Left lobe of liver (tissue), 2 donors: Measurements from ENCODE around the gene FSTL4. TPM values are rescaled to one million over a fixed set of nuclear protein-coding genes. Genes with fewer than 3 reads are reported as not detected.
"Not testable (repeated sequence)": the region's sequence is repeated elsewhere in the genome, so short reads cannot be mapped to it uniquely, and the experiment has no call there.

Experiments
- ATAC-seq: fragments of 200-7000 bp; cut with Tn5 transposase; one replicate; pipeline ENCODE4 v1.9.1; 2020; ENCODE audit warnings: mild to moderate bottlenecking, moderate library complexity
- DNase-seq: peaks from one replicate; pipeline ENCODE4 v3.0.0-alpha.2; 2020; ENCODE audit warnings: low spot score
- total RNA-seq: library from RNA; stranded (reverse); gene quantifications from one replicate; pipeline ENCODE4 v1.2.1, GENCODE V29; 2021
- donor health status: DM: no; HTN: no; CAD: no; lungs with moderate emphysema.
- donor health status: DM: no; HTN: yes; CAD: no.

Gene FSTL4
- total RNA-seq, 1 donor from 2014 or later = not detected

DNA sequence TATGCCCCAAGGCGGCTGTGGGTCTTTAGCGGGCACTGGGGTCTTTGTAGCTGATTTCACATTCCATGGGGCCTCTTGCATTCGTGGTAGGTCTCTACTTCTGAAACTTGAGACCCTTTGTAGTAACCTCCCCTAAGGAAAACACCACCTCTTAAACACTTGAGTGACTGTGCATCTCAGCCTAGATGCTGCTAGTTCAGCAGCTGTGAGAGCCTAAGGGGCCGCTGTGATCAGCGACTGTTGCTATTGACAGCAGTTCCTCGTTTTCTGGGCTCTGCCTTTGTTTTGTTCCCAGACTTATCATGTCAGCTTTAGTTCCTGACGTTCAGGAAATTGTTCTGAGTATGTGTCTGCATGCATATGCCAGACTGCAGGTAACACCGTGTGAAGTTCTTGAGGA lies 389.4 kb downstream of the FSTL4 start:
- DNase-seq (no peak), ATAC-seq (no peak)

- ATAC-seq = no peak
Measured at GRCh38 chr5:133222521-133222920, 389.8 kb downstream of the FSTL4 start.

GRCh38 chr5:133222040-133222439 lies 390.3 kb downstream of the FSTL4 start:
- ATAC-seq (no peak), DNase-seq (no peak)

More at GRCh38 chr5:133222521-133222920, 389.8 kb downstream of the FSTL4 start:
- DNase-seq = no peak

DNA sequence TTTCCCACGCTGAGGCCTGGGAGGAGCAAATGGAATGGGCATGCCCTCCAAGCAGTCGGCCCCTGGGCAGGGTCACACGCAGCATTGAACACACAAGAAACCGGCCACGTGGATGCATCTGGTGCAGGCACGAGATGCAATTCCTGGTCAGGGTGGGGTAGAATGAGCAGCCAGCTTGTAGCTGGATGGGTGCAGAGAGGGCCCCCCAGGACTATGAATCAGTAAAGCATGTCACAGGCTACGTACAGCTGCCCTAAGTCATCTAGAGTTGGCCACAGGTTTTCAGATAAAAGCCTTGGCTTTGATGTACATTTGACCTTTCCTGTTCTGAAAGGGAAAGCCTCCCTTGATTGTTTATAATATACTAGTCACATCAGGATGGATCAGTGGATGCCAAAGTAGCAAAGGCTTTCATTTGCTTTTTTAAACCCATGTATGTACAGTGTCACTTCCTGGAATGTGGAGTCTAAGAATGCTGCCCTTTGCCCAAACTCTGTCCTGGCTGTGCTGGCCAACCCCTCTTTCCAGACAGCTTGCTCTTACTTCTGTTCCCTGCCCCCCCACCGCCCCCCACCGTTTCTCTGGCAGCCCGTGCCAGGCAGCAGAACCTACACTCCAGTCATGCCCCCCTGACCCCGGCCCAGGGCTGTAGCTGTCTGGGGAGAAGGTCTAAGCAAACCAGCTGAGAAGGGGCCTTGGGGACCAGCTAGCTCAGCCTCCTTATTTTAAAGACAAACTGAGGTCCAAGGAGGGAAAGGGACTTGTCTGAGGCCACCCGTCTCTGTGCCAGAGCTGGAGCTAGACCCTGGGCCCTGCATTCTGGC lies 391.3 kb downstream of the FSTL4 start:
- DNase-seq = no peak
- ATAC-seq = no peak

DNA sequence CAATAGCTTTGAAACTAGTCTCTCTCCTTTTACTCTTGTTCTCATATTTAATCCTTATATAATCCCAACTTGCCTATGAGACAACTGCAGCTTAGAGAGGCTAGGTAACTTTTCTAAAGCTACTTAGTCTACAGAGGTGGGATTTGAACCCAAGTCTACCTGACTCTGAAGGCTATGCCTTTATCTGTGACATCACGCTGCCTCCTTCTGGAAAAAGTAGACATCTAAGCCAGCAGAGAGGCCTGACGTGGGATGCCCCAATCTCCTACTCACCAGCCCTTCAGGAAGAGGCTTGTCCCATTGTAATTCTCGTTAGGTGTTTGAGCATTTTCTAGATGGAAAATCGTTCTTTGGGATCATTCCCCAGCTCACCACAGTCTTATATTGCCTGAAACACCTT lies 393.0 kb downstream of the FSTL4 start:
- DNase-seq (no peak), ATAC-seq (no peak)

DNA sequence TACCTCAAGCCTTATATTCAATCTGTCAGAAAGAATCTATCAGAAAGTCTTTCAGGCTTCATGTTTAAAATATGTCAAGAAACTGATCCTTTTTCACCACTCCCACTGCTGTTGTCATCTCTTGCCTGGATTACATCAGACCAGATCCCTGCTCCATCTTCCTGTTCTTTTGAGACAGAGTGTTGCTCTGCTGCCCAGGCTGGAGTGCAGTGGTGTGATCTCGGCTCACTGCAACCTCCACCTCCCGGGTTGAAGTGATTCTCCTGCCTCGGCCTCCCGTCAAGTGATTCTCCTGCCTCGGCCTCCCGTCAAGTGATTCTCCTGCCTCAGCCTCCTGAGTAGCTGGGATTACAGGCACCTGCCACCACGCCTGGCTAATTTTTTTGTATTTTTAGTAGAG lies 396.2 kb downstream of the FSTL4 start:
- DNase-seq, ATAC-seq: not testable (repeated sequence)

GRCh38 chr5:133214153-133214820 lies 398.1 kb downstream of the FSTL4 start:
- DNase-seq = no peak
- peak; percentile 60 for ATAC-seq

DNA sequence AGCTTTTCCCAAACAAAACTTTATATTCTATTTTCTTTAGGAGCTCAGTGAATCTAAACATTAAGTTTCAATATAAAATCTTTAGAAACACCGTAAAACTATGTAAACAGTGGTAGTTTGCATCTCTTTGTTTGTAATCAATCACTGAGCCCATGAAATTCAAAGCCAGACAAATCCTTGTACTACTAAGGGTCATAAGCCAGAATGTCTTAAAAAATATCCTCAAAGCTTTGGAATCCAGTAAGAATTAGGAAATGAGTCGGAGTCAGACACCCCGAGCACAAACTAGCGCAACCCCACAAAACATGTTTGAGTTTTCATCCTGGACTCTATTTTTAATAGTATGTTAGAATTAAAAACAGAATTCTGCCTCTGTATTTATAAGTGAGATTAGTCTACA lies 406.7 kb downstream of the FSTL4 start:
- ATAC-seq (no peak), DNase-seq (no peak)

- DNase-seq (no peak), ATAC-seq (no peak)
Measured at GRCh38 chr5:133205204-133205603, 407.1 kb downstream of the FSTL4 start.

DNA sequence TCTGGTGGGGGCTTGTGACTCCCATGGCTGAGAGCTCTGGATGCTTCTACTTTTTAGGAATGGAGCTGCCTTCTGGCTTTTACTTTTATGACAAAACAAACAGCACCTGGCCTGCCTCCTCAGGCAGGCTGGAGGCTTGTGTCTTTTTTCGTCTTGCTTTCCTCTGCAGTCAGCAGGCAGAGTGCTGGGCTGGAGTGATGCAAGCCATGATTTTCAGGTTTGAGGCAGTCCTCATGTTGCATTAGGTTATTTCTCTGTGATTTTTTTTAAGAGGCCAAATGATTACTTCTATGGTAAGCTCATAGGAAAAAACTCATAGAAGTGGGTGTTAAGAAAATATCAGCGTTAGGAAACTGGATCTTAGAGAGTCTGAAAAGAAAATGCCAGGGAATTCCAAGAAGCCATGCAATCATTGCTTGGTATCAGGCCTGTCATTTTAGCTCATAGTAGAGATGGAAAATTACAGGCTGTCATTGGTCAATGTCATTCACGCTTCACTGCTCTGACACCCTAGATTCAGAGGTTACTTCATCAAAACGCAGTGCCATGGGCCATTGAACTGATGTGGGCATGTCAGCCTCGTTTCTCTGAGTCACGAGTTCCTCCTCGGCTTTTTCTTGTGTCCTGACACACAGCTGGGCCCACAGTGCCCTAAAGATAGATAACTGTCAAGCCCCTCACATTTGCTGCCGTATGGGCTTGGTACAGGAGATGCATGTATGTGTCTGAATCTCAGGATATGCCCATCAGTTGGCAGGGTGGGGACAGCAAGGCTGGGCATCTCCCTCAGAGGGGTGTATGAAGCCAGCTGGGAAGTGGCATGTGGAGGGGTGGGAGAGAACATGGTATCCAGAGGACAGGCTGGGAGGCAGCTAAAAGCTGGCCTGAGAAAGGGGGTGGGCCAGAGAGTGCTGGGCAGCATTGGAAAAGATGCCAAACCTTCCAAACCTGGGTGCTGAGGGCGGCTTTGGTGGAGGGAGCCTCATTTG lies 408.7 kb downstream of the FSTL4 start:
- DNase-seq = no peak
- ATAC-seq = no peak

DNA sequence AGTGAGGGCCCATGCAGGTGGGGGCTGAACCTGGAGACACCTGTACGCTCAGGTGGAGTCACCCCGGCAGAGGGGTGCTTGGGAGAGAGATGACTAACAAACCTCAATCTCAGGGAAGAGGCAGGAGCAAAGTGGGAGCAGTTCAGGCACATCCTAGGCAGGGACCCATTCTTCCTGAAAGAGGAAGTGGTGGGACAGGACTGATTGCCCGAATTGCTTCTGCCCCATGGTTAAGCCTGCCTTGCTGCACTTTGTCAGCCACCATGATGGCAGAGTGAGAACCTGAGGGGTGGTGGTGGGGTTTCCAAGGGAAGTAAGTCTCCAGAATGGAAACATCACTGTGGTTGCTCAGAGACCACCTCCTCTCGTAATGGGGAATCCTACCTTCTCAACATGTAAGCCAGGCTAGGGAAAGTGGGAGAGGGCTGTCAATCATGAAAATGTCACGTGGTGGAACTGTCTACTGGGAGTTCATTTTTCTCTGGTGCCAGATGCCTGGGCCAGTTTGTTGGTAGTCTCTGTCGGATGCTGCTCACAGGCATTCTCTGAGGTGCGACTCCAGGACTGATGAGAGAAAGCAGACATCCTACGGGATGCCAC lies 410.2 kb downstream of the FSTL4 start:
- ATAC-seq = no peak
- no peak for DNase-seq

- DNase-seq (no peak), ATAC-seq (no peak)
Measured at GRCh38 chr5:133201310-133201709, 411.0 kb downstream of the FSTL4 start.

- ATAC-seq (no peak), DNase-seq (no peak)
Measured at GRCh38 chr5:133200256-133200655, 412.1 kb downstream of the FSTL4 start.

- no peak for ATAC-seq
- DNase-seq = no peak
Measured at GRCh38 chr5:133199417-133200178, 412.7 kb downstream of the FSTL4 start.

DNA sequence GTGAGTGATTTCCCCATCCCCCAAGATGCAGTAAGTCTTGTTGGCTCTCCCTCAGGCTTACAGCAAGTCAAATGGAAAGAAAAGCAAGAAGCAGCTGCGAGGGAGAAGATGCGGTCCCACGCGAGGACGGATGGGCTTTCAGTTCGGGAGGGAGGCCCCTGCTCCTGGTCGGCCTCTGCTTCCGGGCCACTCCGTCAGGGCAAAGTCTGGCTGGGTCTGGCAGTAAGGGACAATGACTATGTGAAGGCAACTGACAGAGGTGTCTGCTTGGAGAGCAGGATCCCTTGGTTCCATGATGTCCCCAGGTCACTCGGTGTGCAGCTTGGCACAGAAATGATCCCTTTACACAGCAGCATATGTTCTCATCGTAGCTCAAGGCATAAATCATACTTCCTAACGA lies 413.8 kb downstream of the FSTL4 start:
- DNase-seq = no peak
- ATAC-seq = no peak

DNA sequence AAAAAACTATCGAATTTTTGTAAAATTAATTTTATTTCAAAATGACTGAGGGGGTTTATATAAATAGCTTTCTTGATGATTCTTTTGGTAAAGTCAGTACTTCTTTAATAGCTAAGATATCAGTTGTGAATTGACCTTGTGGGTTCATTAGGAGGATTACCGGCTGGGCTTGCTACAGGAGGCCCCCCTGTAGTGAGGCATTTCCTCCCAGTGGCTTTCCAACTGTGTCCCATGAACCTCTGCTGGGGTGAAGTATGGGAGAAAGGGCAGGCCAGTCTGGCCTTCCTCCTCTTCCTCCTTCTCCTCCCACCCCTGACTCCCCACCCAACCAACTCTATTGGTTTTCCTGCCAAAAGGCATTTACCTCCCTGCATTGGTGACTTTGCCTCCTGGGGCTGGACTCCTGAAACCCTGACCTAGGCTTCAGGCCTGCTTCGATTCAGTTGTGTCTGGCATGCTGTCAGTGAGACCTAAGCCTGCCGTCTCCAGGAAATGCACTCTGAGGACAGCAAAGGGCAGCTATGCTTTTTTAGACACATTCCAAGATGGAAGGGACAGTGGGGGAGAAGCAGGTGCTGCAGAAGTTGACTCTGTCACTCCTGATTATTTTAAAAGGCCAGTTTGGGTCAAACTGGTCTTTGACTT lies 415.8 kb downstream of the FSTL4 start:
- no peak for ATAC-seq

GRCh38 chr5:133195250-133195649 lies 417.1 kb downstream of the FSTL4 start:
- ATAC-seq = no peak

More for the DNA sequence above, 415.8 kb downstream of the FSTL4 start:
- no peak for DNase-seq

GRCh38 chr5:133193794-133194193 lies 418.5 kb downstream of the FSTL4 start:
- ATAC-seq (no peak), DNase-seq (no peak)

More at GRCh38 chr5:133195250-133195649, 417.1 kb downstream of the FSTL4 start:
- no peak for DNase-seq

DNA sequence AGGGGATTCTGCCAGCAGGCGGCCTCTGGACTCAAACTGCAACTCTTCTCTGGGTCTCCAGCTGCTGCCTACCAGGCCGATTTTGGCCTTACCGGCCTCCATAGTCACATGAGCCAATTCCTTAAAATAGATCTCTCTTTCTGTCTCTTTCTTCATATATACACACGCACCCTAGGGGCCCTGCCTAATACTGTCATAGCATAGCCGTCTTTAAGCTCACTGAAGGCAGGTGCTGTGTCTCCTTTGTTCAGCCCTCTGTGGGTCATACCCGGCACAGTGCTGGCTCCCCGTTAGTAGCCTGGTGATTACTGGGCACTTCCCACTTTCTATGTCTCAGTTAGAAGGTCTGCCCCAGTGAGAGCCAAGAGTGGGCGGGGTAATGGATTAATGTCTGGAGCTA lies 419.6 kb downstream of the FSTL4 start:
- ATAC-seq (no peak), DNase-seq (no peak)
